ENCODE results near the gene RAVER1.

GRCh38 chr19:10289836-10290356 lies 43.4 kb downstream of the RAVER1 start, which contains the start of gene ICAM5:
- no peak for TF ChIP-seq RARB (CRISPR knock-in tag; IDR thresholded peaks at IDR 0.05)
- TF ChIP-seq ZFP30 (CRISPR knock-in tag; IDR thresholded peaks at IDR 0.05) = no peak
- TF ChIP-seq ZNF8 (CRISPR knock-in tag; IDR thresholded peaks at IDR 0.05) = no peak
- no peak for TF ChIP-seq ARNTL (CRISPR knock-in tag; IDR thresholded peaks at IDR 0.05; ENCODE audit: borderline replicate concordance, low read depth)
